GM12878 (cell line): ENCODE data around the gene TAGLN. TPM values are rescaled to one million over a fixed set of nuclear protein-coding genes. Genes with fewer than 3 reads are reported as not detected.

Source experiments
- ATAC-seq: fragments of 200-7000 bp; cut with Tn5 transposase; 3 replicates; pipeline ENCODE4 v1.9.1; 2020; ENCODE audit warnings: mild to moderate bottlenecking, moderate library complexity
- BruUV-seq: library from RNA; stranded (reverse); fragments of 400-500 nt; replicated peaks from 2 replicates; lab custom pipeline; 2021; lab: Mats Ljungman, UMichigan
- CTCF ChIA-PET: fragments of 300-600 bp; sonication (Branson Sonifier 250); formaldehyde crosslinking; extraction: SDS; loops from one replicate; lab custom pipeline; 2021; ENCODE audit warnings: inconsistent platforms; lab: Yijun Ruan, JAX
- POLR2A ChIA-PET: fragments of 350-600 bp; formaldehyde crosslinking; extraction: SDS; loops from one replicate; lab custom pipeline; 2021; ENCODE audit warnings: inconsistent platforms; lab: Charles Lee
- RAD21 ChIA-PET: fragments of 300-600 bp; sonication (Branson Sonifier 250); formaldehyde crosslinking; loops from one replicate; lab custom pipeline; 2023; ENCODE audit warnings: antibody characterized with exemption; ENCODE audit not compliant: unreplicated experiment; lab: Charles Lee
- SMC1A ChIA-PET: fragments of 300-600 bp; sonication (Branson Sonifier 250); formaldehyde crosslinking; loops from one replicate; lab custom pipeline; 2023; ENCODE audit not compliant: unreplicated experiment, uncharacterized antibody; lab: Charles Lee
- DNase-seq: peaks from one replicate; pipeline ENCODE4 v3.0.0-alpha.2; 2011; ENCODE audit warnings: low read depth, low spot score
- FAIRE-seq: peaks from 3 replicates; lab custom pipeline; 2011; peaks lifted over from hg19 to GRCh38; lab: Jason Lieb, UNC
- H2AFZ ChIP-seq: 2 replicates; pipeline ENCODE4 v1.6.0; 2011; ENCODE audit warnings: low read depth, low read length, control low read depth; ENCODE audit not compliant: control insufficient read depth
- H3K27ac ChIP-seq: 2 replicates; pipeline ENCODE4 v1.5.1; 2011; ENCODE audit warnings: control low read depth; ENCODE audit not compliant: control insufficient read depth, insufficient read depth
- H3K27me3 ChIP-seq, 2 experiments: replicated peaks in 1 of 2; 2 replicates each; pipeline versions ENCODE4 v1.6.0 to v1.6.1; 2011; ENCODE audit warnings: low read length in 1 of 2; ENCODE audit not compliant: control insufficient read depth in 2 of 2, insufficient read depth in 2 of 2
- H3K36me3 ChIP-seq, 2 experiments: 2 replicates each; pipeline ENCODE4 v1.5.1; 2011; ENCODE audit warnings: low read length in 1 of 2; ENCODE audit not compliant: control insufficient read depth in 2 of 2, insufficient read depth in 2 of 2
- H3K4me1 ChIP-seq: 2 replicates; pipeline ENCODE4 v1.6.1; 2011; ENCODE audit warnings: mild to moderate bottlenecking, low read length, moderate library complexity, mixed read lengths; ENCODE audit not compliant: control insufficient read depth, insufficient read depth
- H3K4me2 ChIP-seq: 2 replicates; pipeline ENCODE4 v1.6.0; 2011; ENCODE audit warnings: control low read depth; ENCODE audit not compliant: control insufficient read depth, insufficient read depth
- H3K4me3 ChIP-seq: fragments of 200-600 bp; sonication (generic); 2 replicates; pipeline ENCODE4 v1.5.1; 2016
- H3K79me2 ChIP-seq: 2 replicates; pipeline ENCODE4 v1.6.0; 2011; ENCODE audit warnings: low read length; ENCODE audit not compliant: control insufficient read depth, insufficient read depth
- H3K9ac ChIP-seq: 2 replicates; pipeline ENCODE4 v1.8.0; 2011; ENCODE audit warnings: low read length, control low read depth, mixed read lengths; ENCODE audit not compliant: control insufficient read depth, insufficient read depth
- H3K9me3 ChIP-seq: replicated peaks from 3 replicates; pipeline ENCODE4 v1.5.1; 2011; ENCODE audit warnings: mild to moderate bottlenecking, low read length; ENCODE audit not compliant: control insufficient read depth, insufficient read depth
- H4K20me1 ChIP-seq: 2 replicates; pipeline ENCODE4 v1.6.0; 2011; ENCODE audit not compliant: control insufficient read depth, insufficient read depth
- ATF7 ChIP-seq: fragments of 450-650 bp; IDR thresholded peaks from 2 replicates; pipeline ENCODE4 v1.6.1; 2016; ENCODE audit warnings: low read depth, mild to moderate bottlenecking
- BCL11A ChIP-seq: IDR thresholded peaks from 2 replicates; pipeline ENCODE4 v1.6.1; 2011; ENCODE audit warnings: low read depth, low read length
- IKZF2 ChIP-seq, 2 experiments: fragments of 450-650 bp; IDR thresholded peaks; 2 replicates each; pipeline ENCODE4 v1.6.1; 2017; ENCODE audit warnings: mild to moderate bottlenecking in 2 of 2, moderate library complexity in 2 of 2
- MTA2 ChIP-seq: fragments of 450-650 bp; IDR thresholded peaks from 2 replicates; pipeline ENCODE4 v1.6.1; 2016; ENCODE audit warnings: low read depth, mild to moderate bottlenecking, moderate library complexity
- MXI1 ChIP-seq: fragments of 150-350 bp; IDR thresholded peaks from 2 replicates; pipeline ENCODE4 v1.6.1; 2011; ENCODE audit warnings: low read depth, mild to moderate bottlenecking, inconsistent platforms, low read length, improper control_type of control experiment
- PKNOX1 ChIP-seq: fragments of 450-650 bp; IDR thresholded peaks from 2 replicates; pipeline ENCODE4 v1.6.1; 2016; ENCODE audit warnings: mild to moderate bottlenecking
- SMARCA5 ChIP-seq: fragments of 450-650 bp; IDR thresholded peaks from 2 replicates; pipeline ENCODE4 v1.6.1; 2017; ENCODE audit warnings: mild to moderate bottlenecking
- SPI1 ChIP-seq: IDR thresholded peaks from 2 replicates; pipeline ENCODE4 v1.6.1; 2011; ENCODE audit warnings: low read depth, mild to moderate bottlenecking, low read length, moderate library complexity, borderline replicate concordance; ENCODE audit not compliant: insufficient read depth
- TCF3 ChIP-seq: IDR thresholded peaks from 2 replicates; pipeline ENCODE4 v1.6.1; 2012; ENCODE audit warnings: low read depth, mild to moderate bottlenecking, low read length, borderline replicate concordance; ENCODE audit not compliant: insufficient read depth
- USF2 ChIP-seq: IDR thresholded peaks from 2 replicates; pipeline ENCODE4 v1.6.1; 2011; ENCODE audit warnings: low read depth, low read length, improper control_type of control experiment, borderline replicate concordance
- YBX1 ChIP-seq: fragments of 450-650 bp; IDR thresholded peaks from 2 replicates; pipeline ENCODE4 v1.6.1; 2016; ENCODE audit warnings: antibody characterized with exemption
- ZNF217 ChIP-seq: fragments of 450-650 bp; IDR thresholded peaks from 2 replicates; pipeline ENCODE4 v1.6.1; 2017; ENCODE audit warnings: antibody characterized with exemption, mild to moderate bottlenecking
- ZNF24 ChIP-seq: fragments of 450-650 bp; IDR thresholded peaks from 2 replicates; pipeline ENCODE4 v1.6.1; 2017; ENCODE audit warnings: antibody characterized with exemption, mild to moderate bottlenecking
- ZNF687 ChIP-seq: fragments of 450-650 bp; IDR thresholded peaks from 2 replicates; pipeline ENCODE4 v1.6.1; 2017; ENCODE audit warnings: mild to moderate bottlenecking, moderate library complexity
- WGBS: methylation state at CpG from one replicate; pipeline ENCODE4 v1.1.6; 2016; ENCODE audit warnings: low lambda C conversion rate; ENCODE audit not compliant: insufficient replicate concordance, insufficient coverage; ENCODE audit errors: missing lambda C conversion rate; 5-methylcytosine and 5-hydroxymethylcytosine counted together
- in situ Hi-C: fragments of 300-500 bp; cut with MboI; formaldehyde crosslinking; loops from 9 replicates; pipeline ENCODE4 v1.14.3; 2018; ENCODE audit warnings: mixed read lengths
- intact Hi-C: fragments of 100-400 bp; cut with micrococcal nuclease; formaldehyde crosslinking; loops from one replicate; pipeline ENCODE4 v1.14.2; 2022; ENCODE audit not compliant: unreplicated experiment
- polyA plus RNA-seq, 11 experiments: library from polyadenylated mRNA; depleted of rRNA in 4 of 11; unstranded in 6 of 11; stranded (reverse) in 5 of 11; fragments of >200 nt; fragmentation: Nextera tagmentation in 4 of 11; fragmentation: Illumina TruSeq in 1 of 11; extraction: Ambion mirVana in 4 of 11; extraction: Trizol in 1 of 11; gene quantifications; 1 replicate in 1 of 11; 2 replicates in 10 of 11; pipeline versions ENCODE4 v1.2.1 to v1.2.3, GENCODE V29; 2011 to 2016; ENCODE audit warnings: inconsistent platforms in 2 of 11, missing spikeins in 2 of 11, low read depth in 1 of 11
- total RNA-seq, 4 experiments: library from RNA; depleted of rRNA in 3 of 4; stranded (reverse); fragments of >200 nt in 3 of 4; fragmentation: Illumina TruSeq in 1 of 4; extraction: Trizol in 1 of 4; gene quantifications; 2 replicates each; pipeline versions ENCODE4 v1.2.1 to v1.2.3, GENCODE V29; 2013 to 2021
- TF ChIP-seq, protein P1 (sequence below): fragments of 450-650 bp; IDR thresholded peaks from 2 replicates; pipeline ENCODE4 v1.6.1; 2017; ENCODE audit warnings: low read depth, mild to moderate bottlenecking, moderate library complexity

The TAGLN gene
- total and polyA plus RNA-seq, 10 of the 15 experiments (the other 5 are each of a cell fraction or from before 2014, with no cell fraction given): 0.26 to 4.6 (median 1.7) TPM

- ATAC-seq: peak; percentile 89
- H3K79me2 ChIP-seq: no peaks in the 10 kb centered on the region
- H3K9ac ChIP-seq: peak overlapping the region; percentile 48; the same call in 1 of the 2 replicates
- ChIA-PET SMC1A (interaction anchor here (0.7 to 1.2 kb wide), 3 partner anchors 9 to 209 kb away, joined by 3 to 4 read pairs (median 3); partner anchors contain the start of gene PCSK7), POLR2A (interaction anchor here (0.6 to 3.3 kb wide), 2 partner anchors 10 to 114 kb away, joined by 3 to 14 read pairs; partner anchors contain the start of gene SIDT2), RAD21 (interaction anchor here (0.7 to 2.1 kb wide), 3 partner anchors 10 to 41 kb away, joined by 3 to 6 read pairs (median 3); no protein-coding TSS in a partner anchor), CTCF (interaction anchor here (1.7 kb wide), 1 partner anchor 9 kb away, joined by 9 read pairs; no protein-coding TSS in a partner anchor)
- H3K4me2 ChIP-seq: peak overlapping the region; percentile 60
- H3K27ac ChIP-seq: peak overlapping the region; percentile 89
- peak overlapping the region; percentile 59 for H2AFZ ChIP-seq
- H3K4me1 ChIP-seq: peaks cover 36% of the 10 kb centered on the region
- in situ Hi-C loops: no loop called here
- H3K9me3 ChIP-seq: no peaks in the 10 kb centered on the region
- H4K20me1 ChIP-seq: no peaks in the 10 kb centered on the region
- FAIRE-seq: peak; percentile 90
- WGBS: 24% methylated on average over 20 of the region's 22 CpGs
- no peaks in the 10 kb centered on the region for H3K27me3 ChIP-seq
- intact Hi-C loops: no loop called here
- H3K4me3 ChIP-seq: no peak overlapping the region; the same call in 1 of the 2 replicates
- BruUV-seq: no TSS peak
- DNase-seq: peak; percentile 68
- peaks cover 3 to 8% of the 10 kb centered on the region in 2 experiments; a peak in 3 of 4 replicates for H3K36me3 ChIP-seq
- TF ChIP-seq, protein P1, sequence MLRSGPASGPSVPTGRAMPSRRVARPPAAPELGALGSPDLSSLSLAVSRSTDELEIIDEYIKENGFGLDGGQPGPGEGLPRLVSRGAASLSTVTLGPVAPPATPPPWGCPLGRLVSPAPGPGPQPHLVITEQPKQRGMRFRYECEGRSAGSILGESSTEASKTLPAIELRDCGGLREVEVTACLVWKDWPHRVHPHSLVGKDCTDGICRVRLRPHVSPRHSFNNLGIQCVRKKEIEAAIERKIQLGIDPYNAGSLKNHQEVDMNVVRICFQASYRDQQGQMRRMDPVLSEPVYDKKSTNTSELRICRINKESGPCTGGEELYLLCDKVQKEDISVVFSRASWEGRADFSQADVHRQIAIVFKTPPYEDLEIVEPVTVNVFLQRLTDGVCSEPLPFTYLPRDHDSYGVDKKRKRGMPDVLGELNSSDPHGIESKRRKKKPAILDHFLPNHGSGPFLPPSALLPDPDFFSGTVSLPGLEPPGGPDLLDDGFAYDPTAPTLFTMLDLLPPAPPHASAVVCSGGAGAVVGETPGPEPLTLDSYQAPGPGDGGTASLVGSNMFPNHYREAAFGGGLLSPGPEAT: peak; percentile 59; the same call in 1 of the 2 replicates
- 0 out of 2 replicates have a peak, but pooled peaks have one; percentile 21 for TF ChIP-seq ZNF24
- TF ChIP-seq TCF3: no peak
- TF ChIP-seq YBX1: no peak
- peak; percentile 94 for TF ChIP-seq ZNF217
- TF ChIP-seq USF2: peak; percentile 26; the same call in 1 of the 2 replicates
- TF ChIP-seq SMARCA5: peak; percentile 95
- TF ChIP-seq SPI1: peak; percentile 90
- TF ChIP-seq ZNF687: peak; percentile 80
- no peak for TF ChIP-seq PKNOX1
- peak; percentile 76 for TF ChIP-seq MXI1
- TF ChIP-seq ATF7: peak; percentile 29; the same call in 1 of the 2 replicates
- TF ChIP-seq MTA2: peak; percentile 82; the same call in 1 of the 2 replicates
- TF ChIP-seq IKZF2 (IDR thresholded peaks at IDR 0.05): peak; percentile 84 to 88
- peak; percentile 69; the same call in 1 of the 2 replicates for TF ChIP-seq BCL11A
Observed at GRCh38 chr11:117189191-117189940, 9.8 kb upstream of the TAGLN start.
